HG02571 (cell line): ENCODE measurements around the gene FAXC.

Experiments
- ATAC-seq: cut with Tn5 transposase; IDR thresholded peaks from one replicate; pipeline ENCODE4 v1.9.1; 2021; ENCODE audit warnings: mild to moderate bottlenecking, moderate library complexity; ENCODE audit not compliant: unreplicated experiment

Gene FAXC

GRCh38 chr6:99349171-99350141, at the start of gene FAXC:
FAXC (minus strand) TSS chr6:99349674; CDS start chr6:99349372, 302 bp downstream.
- ATAC-seq: peak; percentile 49

DNA sequence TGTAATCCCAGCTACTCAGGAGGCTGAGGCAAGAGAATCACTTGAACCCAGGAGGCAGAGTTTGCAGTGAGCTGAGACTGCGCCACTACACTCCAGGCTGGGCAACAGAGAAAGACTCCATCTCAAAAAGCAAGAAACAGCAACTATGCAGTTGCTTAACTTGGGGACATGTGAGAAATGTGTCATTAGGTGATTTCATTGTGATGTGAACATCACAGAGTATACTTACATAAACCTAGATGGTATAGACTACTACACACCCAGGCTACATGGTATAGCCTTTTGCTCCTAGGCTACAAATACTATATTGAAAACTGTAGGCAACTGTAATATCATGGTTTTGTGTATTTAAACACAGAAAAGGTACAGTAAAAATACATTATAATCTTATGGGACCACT, 47.8 kb upstream of the FAXC start:
- ATAC-seq: no peak

DNA sequence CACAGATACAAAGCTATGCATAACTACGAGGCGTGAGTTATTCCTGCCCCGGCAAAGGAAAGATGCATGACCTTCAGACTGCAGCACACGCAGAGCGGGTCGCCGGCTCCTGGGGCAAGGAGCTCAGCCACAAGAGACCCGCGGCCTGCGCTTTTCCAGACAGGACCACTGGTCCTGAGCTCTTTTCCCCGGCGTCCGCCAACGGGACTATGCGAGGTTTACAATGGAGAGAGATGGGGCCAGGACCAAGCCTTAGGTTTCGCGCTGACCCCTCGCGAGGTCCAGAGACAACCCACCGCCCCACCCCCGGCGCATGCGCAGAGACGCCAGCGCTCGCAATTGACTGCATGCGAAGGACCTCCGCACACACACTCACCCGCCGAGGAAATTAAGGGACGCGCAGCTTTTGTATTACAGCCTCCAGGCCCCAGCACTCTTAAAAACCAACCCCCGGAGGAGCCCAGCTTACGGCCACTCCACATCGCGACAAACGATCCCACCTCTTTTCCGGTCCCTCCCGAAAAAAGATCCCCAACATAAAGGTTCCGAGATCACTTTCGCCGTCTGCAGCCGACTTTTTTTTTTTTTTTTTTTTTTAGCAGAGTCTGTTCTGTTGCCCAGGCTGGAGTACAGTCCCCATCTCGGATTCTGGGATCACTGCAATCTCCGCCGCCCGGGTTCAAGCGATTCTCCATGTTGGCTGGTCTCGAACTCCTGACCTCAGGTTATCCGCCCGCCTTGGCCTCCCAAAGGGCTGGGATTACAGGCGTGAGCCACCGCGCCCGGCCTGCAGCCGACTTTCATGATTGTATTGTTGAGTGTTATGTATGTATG, 44.4 kb upstream of the FAXC start, which contains the start of gene COQ3:
Gene COQ3 (minus strand): TSS at position 498 of the 834 bp plus-strand sequence. CDS start 16 bp downstream, at position 482.
- ATAC-seq: peak; percentile 71

GRCh38 chr6:99393366-99393697, 43.9 kb upstream of the FAXC start:
- ATAC-seq: peak; percentile 16

- ATAC-seq: no peak
Observed at GRCh38 chr6:99390896-99391295, 41.4 kb upstream of the FAXC start.

DNA sequence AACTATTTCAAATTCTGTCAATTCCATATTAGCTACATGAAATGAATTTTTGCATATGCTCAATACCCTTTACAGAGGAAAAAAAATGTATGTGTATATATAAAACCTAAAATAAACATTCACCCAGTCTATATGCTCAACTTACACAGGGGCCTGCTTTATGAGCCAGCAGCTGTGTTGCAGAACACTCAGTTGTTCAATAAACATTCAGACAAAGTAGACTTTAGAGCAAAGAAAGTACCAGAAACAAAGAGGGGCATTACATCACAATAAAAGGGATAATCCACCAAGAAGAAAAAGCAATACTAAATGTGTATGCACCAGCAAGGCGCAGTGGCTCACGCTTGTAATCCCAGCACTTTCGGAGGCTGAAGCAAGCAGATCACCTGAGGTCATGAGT, 35.0 kb upstream of the FAXC start:
- ATAC-seq: no peak

DNA sequence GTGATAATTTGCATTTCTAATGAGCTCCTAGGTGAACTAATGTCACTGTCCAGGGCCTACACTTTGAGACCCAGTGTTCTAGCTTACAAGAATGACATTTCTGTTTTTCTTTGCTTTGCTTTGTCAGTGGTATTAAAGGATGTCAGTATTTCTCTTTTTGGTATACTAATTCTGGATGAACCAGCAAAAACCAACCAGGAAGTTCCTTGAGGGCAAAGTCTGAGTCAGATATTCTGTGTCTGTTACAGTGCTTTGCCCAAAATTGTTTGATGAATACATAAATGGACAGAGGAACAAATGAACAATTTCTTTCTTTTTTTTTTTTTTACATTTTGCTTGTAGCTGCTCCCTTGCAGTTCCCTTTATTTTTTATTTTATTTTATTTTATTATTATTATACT, 29.2 kb upstream of the FAXC start:
- no peak for ATAC-seq

- ATAC-seq: no peak
Observed at GRCh38 chr6:99369533-99369932, 20.1 kb upstream of the FAXC start.

GRCh38 chr6:99366852-99367251, 17.4 kb upstream of the FAXC start:
- no peak for ATAC-seq

- peak; percentile 86 for ATAC-seq
Observed at GRCh38 chr6:99364026-99364425, 14.6 kb upstream of the FAXC start.

GRCh38 chr6:99362678-99363268, 13.3 kb upstream of the FAXC start:
- ATAC-seq: no peak

DNA sequence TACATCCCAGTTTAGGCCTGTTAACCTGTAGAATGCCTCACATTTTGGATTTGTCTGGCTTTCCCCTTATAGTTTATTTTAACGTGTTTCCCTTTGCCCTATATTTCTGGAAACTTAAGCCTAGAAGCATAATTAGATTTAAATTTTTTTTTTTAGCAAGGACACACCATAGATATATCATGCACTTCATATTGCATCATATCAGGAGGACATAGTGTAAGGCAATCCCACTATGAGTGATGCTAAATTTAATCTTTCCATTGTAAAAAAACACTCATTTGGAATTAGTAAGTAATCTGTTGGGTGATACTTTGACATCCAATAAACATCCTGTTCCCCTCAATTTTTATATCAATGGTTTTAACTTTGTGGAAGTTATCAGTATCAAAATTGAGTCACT, 10.3 kb upstream of the FAXC start:
- ATAC-seq: no peak

DNA sequence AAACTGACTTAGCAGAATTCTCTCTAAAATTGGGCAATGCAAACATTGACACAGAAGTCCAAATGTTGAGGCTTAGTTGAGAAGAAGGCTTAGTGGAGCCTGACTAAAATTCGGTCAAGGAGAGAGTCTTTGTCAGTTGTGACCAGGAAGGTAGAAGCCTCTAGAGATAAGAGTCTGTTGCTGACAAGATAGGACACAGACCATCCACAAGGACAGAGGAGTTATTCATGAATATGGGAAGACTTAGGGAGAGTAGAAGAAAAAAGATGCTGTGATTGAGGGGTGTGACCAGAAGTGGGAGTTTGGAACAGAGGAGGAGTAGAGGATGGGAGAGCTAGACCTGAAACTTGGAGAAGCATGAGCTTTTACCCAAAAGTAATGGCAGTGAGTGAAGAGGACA, 7.2 kb upstream of the FAXC start:
- ATAC-seq: no peak

DNA sequence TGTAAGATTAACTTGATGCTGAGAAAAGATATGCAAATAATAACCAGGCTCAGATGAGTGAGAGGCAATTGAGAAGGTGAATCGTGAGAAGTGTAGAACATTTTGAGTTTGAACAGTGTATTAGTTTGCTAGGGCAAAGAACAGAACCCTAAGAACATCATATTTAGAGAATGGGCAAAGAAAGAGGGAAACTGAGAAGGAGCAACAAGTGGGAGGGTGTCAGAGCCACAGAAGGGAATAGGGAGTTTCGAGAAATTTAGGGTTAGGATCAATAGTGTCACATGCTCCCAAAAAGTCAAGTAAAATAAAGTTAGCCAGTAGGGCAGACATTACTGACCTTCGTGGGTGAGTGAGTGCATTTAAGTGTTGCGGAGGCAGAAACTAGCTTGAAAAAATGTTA, 5.5 kb upstream of the FAXC start:
- ATAC-seq: no peak

DNA sequence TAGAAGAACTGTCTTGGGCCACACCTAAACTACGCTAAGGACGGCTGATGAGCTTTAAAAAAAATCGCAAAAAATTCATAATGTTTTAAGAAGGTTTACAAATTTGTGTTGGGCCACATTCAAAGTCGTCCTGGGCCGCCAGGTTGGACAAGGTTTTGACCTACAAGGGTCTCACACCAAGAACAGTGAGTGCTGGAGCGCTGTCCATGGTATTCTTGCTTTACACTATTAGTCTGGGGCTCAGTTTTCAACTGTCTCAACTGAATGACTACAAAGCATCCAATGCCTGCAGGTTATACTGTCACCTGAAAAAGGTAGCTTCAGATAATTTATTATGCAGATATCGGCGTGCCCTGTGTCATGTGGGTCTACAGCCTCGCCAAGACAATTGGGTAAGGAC, 3.7 kb upstream of the FAXC start:
- ATAC-seq: no peak

- no peak for ATAC-seq
Observed at GRCh38 chr6:99350573-99350972, 1.1 kb upstream of the FAXC start.

- ATAC-seq: no peak
Observed at GRCh38 chr6:99348288-99349170, 945 bp downstream of the FAXC start.

GRCh38 chr6:99347804-99348203, 1.7 kb downstream of the FAXC start:
- ATAC-seq: no peak

DNA sequence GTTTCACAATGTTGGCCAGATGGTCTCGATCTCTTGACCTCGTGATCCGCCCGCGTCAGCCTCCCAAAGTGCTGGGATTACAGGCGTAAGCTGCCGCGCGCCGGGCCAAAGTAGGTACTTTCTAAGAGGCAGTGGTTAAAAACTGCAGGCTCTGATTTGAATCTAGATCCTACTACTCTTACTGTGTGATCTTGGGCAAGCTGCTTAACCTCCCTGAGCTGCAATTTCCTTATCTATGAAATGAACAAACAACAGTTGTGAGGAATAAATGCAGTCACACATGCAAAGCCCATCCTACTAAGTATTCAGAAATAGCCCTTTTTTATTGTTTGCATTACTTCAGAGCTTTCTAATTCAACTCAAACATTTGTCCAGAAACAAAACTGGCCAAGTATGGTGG, 2.9 kb downstream of the FAXC start:
- ATAC-seq: no peak

GRCh38 chr6:99345164-99345563, 4.3 kb downstream of the FAXC start:
- no peak for ATAC-seq
